Neural cell (in vitro differentiated cells): Measurements from ENCODE around the gene NOD2.

ENCODE experiments used
- EP300 ChIP-seq: fragments of 450-650 bp; conservative IDR thresholded peaks from 2 replicates; pipeline ENCODE4 v1.6.1; 2014; ENCODE audit warnings: antibody characterized with exemption, mild to moderate bottlenecking, moderate library complexity; ENCODE audit not compliant: poor library complexity, severe bottlenecking
- EZH2 ChIP-seq: fragments of 200-600, 300-800 bp; shearing (Covaris generic), sonication (generic); IDR thresholded peaks from 2 replicates; pipeline ENCODE4 v1.6.1; 2014; ENCODE audit warnings: antibody characterized with exemption, low read length, borderline replicate concordance, mild to moderate bottlenecking; ENCODE audit not compliant: insufficient read depth, poor library complexity, severe bottlenecking
- MXI1 ChIP-seq: fragments of 450-650 bp; conservative IDR thresholded peaks from 2 replicates; pipeline ENCODE4 v1.6.1; 2014; ENCODE audit warnings: antibody characterized with exemption, mild to moderate bottlenecking; ENCODE audit not compliant: poor library complexity, severe bottlenecking
- POLR2AphosphoS5 ChIP-seq: IDR thresholded peaks from 2 replicates; pipeline ENCODE4 v1.6.1; 2012
- RAD21 ChIP-seq: fragments of 450-650 bp; conservative IDR thresholded peaks from 2 replicates; pipeline ENCODE4 v1.6.1; 2014; ENCODE audit warnings: antibody characterized with exemption, mild to moderate bottlenecking, moderate library complexity
- SMC3 ChIP-seq: fragments of 450-650 bp; conservative IDR thresholded peaks from 2 replicates; pipeline ENCODE4 v1.6.1; 2014; ENCODE audit warnings: antibody characterized with exemption, mild to moderate bottlenecking, moderate library complexity; ENCODE audit not compliant: poor library complexity
- TAF1 ChIP-seq: IDR thresholded peaks from 2 replicates; pipeline ENCODE4 v1.6.1; 2012; ENCODE audit warnings: low read depth
- TF ChIP-seq, protein P1 (sequence below): fragments of 450-650 bp; IDR thresholded peaks from 2 replicates; pipeline ENCODE4 v1.5.1; 2014; ENCODE audit warnings: antibody characterized with exemption, mild to moderate bottlenecking, moderate library complexity; ENCODE audit not compliant: poor library complexity, severe bottlenecking
- TF ChIP-seq, protein P2 (sequence below): IDR thresholded peaks from 2 replicates; pipeline ENCODE4 v1.6.1; 2012; ENCODE audit warnings: borderline replicate concordance

DNA sequence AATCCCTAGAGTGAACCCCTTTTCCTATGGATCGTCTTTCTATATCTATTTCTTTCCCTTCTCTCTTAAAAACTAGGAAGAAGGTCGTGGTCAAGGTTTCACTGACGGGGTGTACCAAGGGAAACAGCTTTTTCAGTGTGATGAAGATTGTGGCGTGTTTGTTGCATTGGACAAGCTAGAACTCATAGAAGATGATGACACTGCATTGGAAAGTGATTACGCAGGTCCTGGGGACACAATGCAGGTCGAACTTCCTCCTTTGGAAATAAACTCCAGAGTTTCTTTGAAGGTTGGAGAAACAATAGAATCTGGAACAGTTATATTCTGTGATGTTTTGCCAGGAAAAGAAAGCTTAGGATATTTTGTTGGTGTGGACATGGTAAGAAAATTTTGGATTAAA lies 58.1 kb downstream of the NOD2 start:
- TF ChIP-seq, protein P1, sequence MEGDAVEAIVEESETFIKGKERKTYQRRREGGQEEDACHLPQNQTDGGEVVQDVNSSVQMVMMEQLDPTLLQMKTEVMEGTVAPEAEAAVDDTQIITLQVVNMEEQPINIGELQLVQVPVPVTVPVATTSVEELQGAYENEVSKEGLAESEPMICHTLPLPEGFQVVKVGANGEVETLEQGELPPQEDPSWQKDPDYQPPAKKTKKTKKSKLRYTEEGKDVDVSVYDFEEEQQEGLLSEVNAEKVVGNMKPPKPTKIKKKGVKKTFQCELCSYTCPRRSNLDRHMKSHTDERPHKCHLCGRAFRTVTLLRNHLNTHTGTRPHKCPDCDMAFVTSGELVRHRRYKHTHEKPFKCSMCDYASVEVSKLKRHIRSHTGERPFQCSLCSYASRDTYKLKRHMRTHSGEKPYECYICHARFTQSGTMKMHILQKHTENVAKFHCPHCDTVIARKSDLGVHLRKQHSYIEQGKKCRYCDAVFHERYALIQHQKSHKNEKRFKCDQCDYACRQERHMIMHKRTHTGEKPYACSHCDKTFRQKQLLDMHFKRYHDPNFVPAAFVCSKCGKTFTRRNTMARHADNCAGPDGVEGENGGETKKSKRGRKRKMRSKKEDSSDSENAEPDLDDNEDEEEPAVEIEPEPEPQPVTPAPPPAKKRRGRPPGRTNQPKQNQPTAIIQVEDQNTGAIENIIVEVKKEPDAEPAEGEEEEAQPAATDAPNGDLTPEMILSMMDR, result no peak
- TF ChIP-seq, protein P2, sequence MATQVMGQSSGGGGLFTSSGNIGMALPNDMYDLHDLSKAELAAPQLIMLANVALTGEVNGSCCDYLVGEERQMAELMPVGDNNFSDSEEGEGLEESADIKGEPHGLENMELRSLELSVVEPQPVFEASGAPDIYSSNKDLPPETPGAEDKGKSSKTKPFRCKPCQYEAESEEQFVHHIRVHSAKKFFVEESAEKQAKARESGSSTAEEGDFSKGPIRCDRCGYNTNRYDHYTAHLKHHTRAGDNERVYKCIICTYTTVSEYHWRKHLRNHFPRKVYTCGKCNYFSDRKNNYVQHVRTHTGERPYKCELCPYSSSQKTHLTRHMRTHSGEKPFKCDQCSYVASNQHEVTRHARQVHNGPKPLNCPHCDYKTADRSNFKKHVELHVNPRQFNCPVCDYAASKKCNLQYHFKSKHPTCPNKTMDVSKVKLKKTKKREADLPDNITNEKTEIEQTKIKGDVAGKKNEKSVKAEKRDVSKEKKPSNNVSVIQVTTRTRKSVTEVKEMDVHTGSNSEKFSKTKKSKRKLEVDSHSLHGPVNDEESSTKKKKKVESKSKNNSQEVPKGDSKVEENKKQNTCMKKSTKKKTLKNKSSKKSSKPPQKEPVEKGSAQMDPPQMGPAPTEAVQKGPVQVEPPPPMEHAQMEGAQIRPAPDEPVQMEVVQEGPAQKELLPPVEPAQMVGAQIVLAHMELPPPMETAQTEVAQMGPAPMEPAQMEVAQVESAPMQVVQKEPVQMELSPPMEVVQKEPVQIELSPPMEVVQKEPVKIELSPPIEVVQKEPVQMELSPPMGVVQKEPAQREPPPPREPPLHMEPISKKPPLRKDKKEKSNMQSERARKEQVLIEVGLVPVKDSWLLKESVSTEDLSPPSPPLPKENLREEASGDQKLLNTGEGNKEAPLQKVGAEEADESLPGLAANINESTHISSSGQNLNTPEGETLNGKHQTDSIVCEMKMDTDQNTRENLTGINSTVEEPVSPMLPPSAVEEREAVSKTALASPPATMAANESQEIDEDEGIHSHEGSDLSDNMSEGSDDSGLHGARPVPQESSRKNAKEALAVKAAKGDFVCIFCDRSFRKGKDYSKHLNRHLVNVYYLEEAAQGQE, result no peak
- TF ChIP-seq EZH2 (no peak), POLR2AphosphoS5 (no peak), EP300 (no peak), MXI1 (no peak), TAF1 (no peak), SMC3 (no peak), RAD21 (no peak)
